Adrenal gland (tissue), 5 donors: ENCODE results near the gene PRRC2B.

Source experiments
- CTCF ChIP-seq, 6 experiments: fragments of 450-650 bp in 4 of 6; fragments of 200-600 bp in 2 of 6; sonication (generic) in 1 of 6; IDR thresholded peaks; 1 replicate in 5 of 6; 2 replicates in 1 of 6; pipeline versions ENCODE4 v1.5.1 to v1.8.0; 2016 to 2021; ENCODE audit warnings: antibody characterized with exemption in 6 of 6, mild to moderate bottlenecking in 2 of 6, moderate library complexity in 1 of 6
- POLR2A ChIP-seq, 2 donors: fragments of 450-650 bp; IDR thresholded peaks; one replicate each; pipeline ENCODE4 v1.6.1; 2017; ENCODE audit warnings: antibody characterized with exemption in 2 of 2, mild to moderate bottlenecking in 2 of 2, moderate library complexity in 1 of 2
- donor health status: DM: no; HTN: no; CAD: no.

- TF ChIP-seq POLR2A (IDR thresholded peaks at IDR 0.05), result no peak
- no peak for TF ChIP-seq CTCF (IDR thresholded peaks at IDR 0.05)
Observed at GRCh38 chr9:131405428-131405827, 11.5 kb downstream of the PRRC2B start.
